ENCODE measurements around the gene CACNB2. TPM values are rescaled to one million over a fixed set of nuclear protein-coding genes. Genes with fewer than 3 reads are reported as not detected.

Gene CACNB2
- polyA plus RNA-seq, 2 of the 4 experiments (the other 2 are of a cell fraction): not detected

- H3K4me2 ChIP-seq: no peak overlapping the region
- FAIRE-seq (no peak), ATAC-seq (no peak), DNase-seq (ENCODE audit: low read depth in 1 of 2, low spot score in 1 of 2) (no peak)
- no peaks in the 10 kb centered on the region for H3K4me1 ChIP-seq
- ChIA-PET POLR2A (no interaction called here), CTCF (interaction anchor here (1.0 to 1.7 kb wide), 2 partner anchors 15 to 376 kb away, joined by 4 to 7 read pairs; no protein-coding TSS in a partner anchor)
- H3K9me3 ChIP-seq: no peaks in the 10 kb centered on the region
- no peak overlapping the region for H3K27ac ChIP-seq
- TF ChIP-seq PHF8 (IDR thresholded peaks at IDR 0.05; ENCODE audit: borderline replicate concordance, low read depth) (no peak), CBX8 (IDR thresholded peaks at IDR 0.05) (no peak), ZC3H11A (IDR thresholded peaks at IDR 0.05) (no peak), KDM1A (IDR thresholded peaks at IDR 0.05; ENCODE audit: low read depth) (no peak), GATA3 (IDR thresholded peaks at IDR 0.05; ENCODE audit: borderline replicate concordance) (no peak), MAX (IDR thresholded peaks at IDR 0.05) (no peak)
- WGBS (ENCODE audit: missing lambda C conversion rate): 58% methylated on average over 2 of the region's 2 CpGs
- no peak overlapping the region for H3K4me3 ChIP-seq
Measured at GRCh38 chr10:18223898-18224297, 83.7 kb downstream of the CACNB2 start.

- FAIRE-seq: no peak
- H3K4me1 ChIP-seq: no peaks in the 10 kb centered on the region
- TF ChIP-seq NPAS2 (CRISPR knock-in tag; IDR thresholded peaks at IDR 0.05; ENCODE audit: borderline replicate concordance): no peak
- no peak for TF ChIP-seq JUNB (IDR thresholded peaks at IDR 0.05)
- no peak for TF ChIP-seq HES2 (IDR thresholded peaks at IDR 0.05)
- TF ChIP-seq JUN (IDR thresholded peaks at IDR 0.05): no peak
- TF ChIP-seq PBX3 (IDR thresholded peaks at IDR 0.05): no peak
- TF ChIP-seq TP53 (CRISPR knock-in tag; IDR thresholded peaks at IDR 0.05): no peak
- no peak for TF ChIP-seq POLR2AphosphoS2 (conservative IDR thresholded peaks at IDR 0.05; ENCODE audit: low read length)
- TF ChIP-seq CBX8 (IDR thresholded peaks at IDR 0.05): no peak
- no peak for TF ChIP-seq CEBPB (IDR thresholded peaks at IDR 0.05)
- TF ChIP-seq BCL3 (IDR thresholded peaks at IDR 0.05): no peak
- no peak for TF ChIP-seq RNF2 (IDR thresholded peaks at IDR 0.05; ENCODE audit: borderline replicate concordance, low read depth)
- no peak for TF ChIP-seq NR3C1 (IDR thresholded peaks at IDR 0.05)
- TF ChIP-seq FOSL2 (IDR thresholded peaks at IDR 0.05): no peak
- no peak for TF ChIP-seq FOSL2 (CRISPR knock-in tag; IDR thresholded peaks at IDR 0.05)
- no peak for TF ChIP-seq PHF8 (IDR thresholded peaks at IDR 0.05; ENCODE audit: borderline replicate concordance, low read depth)
- TF ChIP-seq, protein P1, sequence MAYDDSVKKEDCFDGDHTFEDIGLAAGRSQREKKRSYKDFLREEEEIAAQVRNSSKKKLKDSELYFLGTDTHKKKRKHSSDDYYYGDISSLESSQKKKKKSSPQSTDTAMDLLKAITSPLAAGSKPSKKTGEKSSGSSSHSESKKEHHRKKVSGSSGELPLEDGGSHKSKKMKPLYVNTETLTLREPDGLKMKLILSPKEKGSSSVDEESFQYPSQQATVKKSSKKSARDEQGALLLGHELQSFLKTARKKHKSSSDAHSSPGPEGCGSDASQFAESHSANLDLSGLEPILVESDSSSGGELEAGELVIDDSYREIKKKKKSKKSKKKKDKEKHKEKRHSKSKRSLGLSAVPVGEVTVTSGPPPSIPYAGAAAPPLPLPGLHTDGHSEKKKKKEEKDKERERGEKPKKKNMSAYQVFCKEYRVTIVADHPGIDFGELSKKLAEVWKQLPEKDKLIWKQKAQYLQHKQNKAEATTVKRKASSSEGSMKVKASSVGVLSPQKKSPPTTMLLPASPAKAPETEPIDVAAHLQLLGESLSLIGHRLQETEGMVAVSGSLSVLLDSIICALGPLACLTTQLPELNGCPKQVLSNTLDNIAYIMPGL (CRISPR knock-in tag; IDR thresholded peaks at IDR 0.05; ENCODE audit: borderline replicate concordance): no peak
- ATAC-seq: no peak
- H3K4me3 ChIP-seq: no peak overlapping the region
- CTCF ChIA-PET: interaction anchor here (1.0 to 1.7 kb wide), 5 partner anchors 9 to 377 kb away, joined by 3 to 7 read pairs (median 4); no protein-coding TSS in a partner anchor
- 58% methylated on average over 12 of the region's 12 CpGs for WGBS (ENCODE audit: missing lambda C conversion rate)
- H3K4me2 ChIP-seq: no peak overlapping the region
- H3K9me3 ChIP-seq: no peaks in the 10 kb centered on the region
- H3K27ac ChIP-seq: no peak overlapping the region
- DNase-seq (ENCODE audit: low read depth in 1 of 2, low spot score in 1 of 2): no peak
- POLR2A ChIA-PET: no interaction called here
Measured at GRCh38 chr10:18224626-18225445, 84.6 kb downstream of the CACNB2 start.

All from A549 (cell line).